GM13977 (cell line): ENCODE measurements around the gene MEOX1.

ENCODE experiments used
- DNase-seq: peaks from one replicate; pipeline ENCODE4 v3.0.0; 2012; ENCODE audit warnings: low spot score
- in situ Hi-C: fragments of 300-500 bp; cut with MboI; formaldehyde crosslinking; loops from one replicate; pipeline ENCODE4 v1.12.0; 2022; ENCODE audit warnings: low sequenced_read_pairs, low pct_unique_long_range_greater_than_20kb, mixed read lengths, inconsistent platforms; ENCODE audit not compliant: unreplicated experiment
- TF ChIP-seq, protein P1 (sequence below): IDR thresholded peaks from 2 replicates; pipeline ENCODE4 v1.5.1; 2012; ENCODE audit warnings: mild to moderate bottlenecking, control low read depth; ENCODE audit not compliant: insufficient read depth; ENCODE audit errors: extremely low read depth, missing control alignments

Gene MEOX1

DNA sequence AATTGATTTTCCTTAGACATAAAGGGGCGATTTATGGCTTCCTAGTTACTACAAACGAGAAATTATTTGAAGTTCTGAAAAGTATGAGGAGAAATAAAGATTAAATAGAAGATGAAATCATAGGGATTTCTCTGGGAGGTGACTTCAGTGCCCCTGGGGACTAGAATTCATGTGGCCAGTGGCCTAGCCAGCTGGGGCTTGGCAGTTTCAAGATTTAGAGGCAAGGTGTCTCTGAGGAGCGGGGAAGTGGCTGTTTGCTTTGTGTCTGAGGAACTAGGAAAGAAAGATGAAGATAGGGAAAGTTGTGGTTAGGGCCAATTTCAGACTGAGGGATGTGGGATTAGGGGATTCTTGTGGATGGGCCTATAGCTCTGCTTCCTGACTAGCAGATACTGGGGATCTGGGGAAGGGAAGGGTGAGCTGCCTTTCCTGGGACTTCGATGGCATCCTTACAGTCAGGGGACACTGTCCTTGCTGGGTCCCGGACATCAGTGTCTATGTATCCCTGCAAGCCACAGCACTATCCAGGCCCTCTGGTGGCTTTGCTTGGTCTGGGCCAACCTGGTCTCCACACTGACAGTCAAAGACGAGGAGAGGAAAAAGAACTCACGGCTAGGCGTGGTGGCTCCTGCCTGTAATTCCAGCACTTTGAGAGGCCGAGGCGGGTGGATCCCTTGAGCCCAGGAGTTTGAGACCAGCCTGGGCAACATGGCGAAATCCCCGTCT, 22.4 kb upstream of the MEOX1 start:
- TF ChIP-seq, protein P1, sequence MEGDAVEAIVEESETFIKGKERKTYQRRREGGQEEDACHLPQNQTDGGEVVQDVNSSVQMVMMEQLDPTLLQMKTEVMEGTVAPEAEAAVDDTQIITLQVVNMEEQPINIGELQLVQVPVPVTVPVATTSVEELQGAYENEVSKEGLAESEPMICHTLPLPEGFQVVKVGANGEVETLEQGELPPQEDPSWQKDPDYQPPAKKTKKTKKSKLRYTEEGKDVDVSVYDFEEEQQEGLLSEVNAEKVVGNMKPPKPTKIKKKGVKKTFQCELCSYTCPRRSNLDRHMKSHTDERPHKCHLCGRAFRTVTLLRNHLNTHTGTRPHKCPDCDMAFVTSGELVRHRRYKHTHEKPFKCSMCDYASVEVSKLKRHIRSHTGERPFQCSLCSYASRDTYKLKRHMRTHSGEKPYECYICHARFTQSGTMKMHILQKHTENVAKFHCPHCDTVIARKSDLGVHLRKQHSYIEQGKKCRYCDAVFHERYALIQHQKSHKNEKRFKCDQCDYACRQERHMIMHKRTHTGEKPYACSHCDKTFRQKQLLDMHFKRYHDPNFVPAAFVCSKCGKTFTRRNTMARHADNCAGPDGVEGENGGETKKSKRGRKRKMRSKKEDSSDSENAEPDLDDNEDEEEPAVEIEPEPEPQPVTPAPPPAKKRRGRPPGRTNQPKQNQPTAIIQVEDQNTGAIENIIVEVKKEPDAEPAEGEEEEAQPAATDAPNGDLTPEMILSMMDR, result no peak
- in situ Hi-C loops, result no loop called here
- no peak for DNase-seq

DNA sequence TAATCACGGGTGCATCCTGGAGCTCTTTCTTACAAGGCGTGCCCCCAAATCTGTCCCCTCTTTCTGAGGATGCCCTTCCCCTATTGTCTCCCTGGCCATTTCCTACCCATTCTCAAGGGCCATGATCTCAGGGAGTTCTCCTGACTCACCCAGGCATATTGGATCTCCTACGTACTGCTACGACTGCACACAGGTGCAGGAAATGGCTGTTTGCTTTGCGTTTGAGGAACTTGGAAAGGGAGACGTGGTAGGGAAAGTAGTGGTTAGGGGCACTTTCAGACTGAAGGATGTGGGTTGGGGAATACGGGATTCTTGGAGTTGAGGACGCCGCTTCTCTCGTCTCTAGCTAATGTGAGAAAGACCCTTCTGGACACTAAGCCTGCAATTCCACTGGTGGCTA, 18.7 kb upstream of the MEOX1 start:
- TF ChIP-seq, protein P1, result no peak
- DNase-seq, result no peak
- in situ Hi-C loops, result no loop called here

DNA sequence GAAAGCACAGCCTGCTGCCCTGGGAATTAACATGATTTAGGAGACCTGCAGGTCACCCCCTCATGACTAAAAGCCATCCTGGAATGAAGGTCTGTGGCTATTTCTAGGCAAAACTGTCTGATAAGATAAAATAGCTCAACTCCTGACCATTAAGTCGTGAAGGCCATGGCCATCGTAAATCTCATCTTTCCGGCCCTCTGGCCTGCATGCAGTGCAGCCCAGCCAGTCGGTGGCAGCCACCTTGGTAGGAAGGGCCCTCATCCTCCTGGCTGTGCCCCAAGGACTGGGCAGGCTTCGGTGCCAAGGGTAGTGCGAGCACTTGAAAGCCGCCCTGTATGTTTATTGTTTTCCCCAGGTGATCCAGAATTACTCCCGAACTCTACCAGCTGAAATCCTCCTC, 18.2 kb upstream of the MEOX1 start:
- DNase-seq, result no peak
- TF ChIP-seq, protein P1, result no peak
- in situ Hi-C loops, result no loop called here

DNA sequence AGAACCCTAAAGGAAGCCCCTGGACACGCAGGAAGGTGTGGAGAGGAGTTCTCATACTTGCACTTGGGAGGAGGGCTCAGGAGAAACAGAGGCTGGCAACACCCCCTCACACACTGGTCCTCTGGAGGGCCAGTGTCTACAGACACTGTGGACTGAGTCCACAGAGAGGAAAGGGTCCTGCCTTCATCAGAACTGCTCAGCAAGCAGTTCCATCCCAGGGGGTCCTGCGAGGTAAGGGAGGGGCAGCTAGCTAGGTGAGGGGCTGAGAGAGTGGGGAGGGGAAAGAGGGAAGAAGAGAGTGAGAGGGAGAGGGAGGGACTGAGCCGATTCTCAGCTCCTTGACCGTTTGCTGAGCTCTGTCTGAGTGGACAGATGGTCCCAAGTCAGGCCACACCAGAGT, 17.7 kb upstream of the MEOX1 start:
- in situ Hi-C loops, result no loop called here
- DNase-seq, result no peak
- TF ChIP-seq, protein P1, result no peak

DNA sequence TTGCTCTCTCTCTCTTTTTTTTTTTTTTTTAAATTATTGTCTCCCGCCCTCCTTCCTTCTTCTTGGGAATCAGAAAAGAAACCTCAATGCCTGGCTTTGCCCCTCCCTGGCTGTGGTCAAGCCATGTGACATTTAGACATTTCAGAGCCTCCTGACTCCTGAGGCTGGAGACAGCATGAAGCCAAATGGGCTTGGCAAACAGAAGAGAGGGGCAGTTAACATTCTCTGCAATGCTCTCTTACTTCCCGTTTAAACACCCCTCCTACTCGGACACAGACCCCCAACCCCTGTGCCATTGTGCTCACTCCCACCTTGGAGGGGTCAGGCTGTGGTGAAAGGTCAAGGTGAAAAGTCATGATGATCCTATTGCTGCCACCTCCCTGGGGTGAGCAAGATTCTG, 14.7 kb upstream of the MEOX1 start:
- DNase-seq, result no peak
- TF ChIP-seq, protein P1, result no peak
- in situ Hi-C loops, result no loop called here

DNA sequence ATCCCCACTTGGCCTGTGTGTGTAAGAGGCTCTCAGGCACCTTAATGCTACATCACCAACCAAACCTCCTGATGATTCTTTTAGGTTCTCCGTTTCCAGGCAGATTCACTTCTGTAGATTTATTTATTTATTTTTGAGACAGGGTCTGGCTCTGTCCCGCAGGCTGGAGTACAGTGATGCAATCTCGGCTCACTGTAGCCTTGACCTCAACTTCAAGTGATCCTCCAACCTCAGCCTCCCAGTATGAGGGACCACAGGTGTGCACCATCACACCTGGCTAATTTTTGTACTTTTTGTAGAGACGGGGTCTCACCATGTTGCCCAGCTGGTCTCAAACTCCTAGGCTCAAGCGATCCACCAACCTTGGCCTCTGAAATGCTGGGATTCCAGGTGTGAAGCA, 12.7 kb upstream of the MEOX1 start:
- in situ Hi-C loops, result loop anchor here (5.0 kb wide), 1 partner anchor 92 kb away; no protein-coding TSS in a partner anchor
- no peak for DNase-seq
- TF ChIP-seq, protein P1, result no peak
